WTC11 (cell line): ENCODE measurements around the gene DMKN.

Source experiments
- ATF2 ChIP-seq: sonication (generic); formaldehyde crosslinking; IDR thresholded peaks from 2 replicates; pipeline ENCODE4 v1.8.1; 2022; ENCODE audit warnings: low read depth, missing genetic modification reagents, borderline replicate concordance
- ATF3 ChIP-seq: sonication (generic); formaldehyde crosslinking; conservative IDR thresholded peaks from 2 replicates; pipeline ENCODE4 v1.8.1; 2022; ENCODE audit warnings: mild to moderate bottlenecking, missing genetic modification reagents
- CBFB ChIP-seq: sonication (generic); formaldehyde crosslinking; IDR thresholded peaks from 2 replicates; pipeline ENCODE4 v1.8.1; 2022; ENCODE audit warnings: mild to moderate bottlenecking, low read depth, missing genetic modification reagents
- CREM ChIP-seq: sonication (generic); formaldehyde crosslinking; IDR thresholded peaks from 2 replicates; pipeline ENCODE4 v1.8.1; 2022; ENCODE audit warnings: mild to moderate bottlenecking, missing genetic modification reagents, moderate library complexity
- CTCF ChIP-seq: fragments of 200-600 bp; IDR thresholded peaks from 2 replicates; pipeline ENCODE4 v1.8.0; 2022; ENCODE audit warnings: antibody characterized with exemption
- ESRRA ChIP-seq: sonication (generic); formaldehyde crosslinking; IDR thresholded peaks from 2 replicates; pipeline ENCODE4 v1.8.1; 2022; ENCODE audit warnings: mild to moderate bottlenecking, missing genetic modification reagents, borderline replicate concordance
- GABPB1 ChIP-seq: sonication (generic); formaldehyde crosslinking; IDR thresholded peaks from 2 replicates; pipeline ENCODE4 v1.8.1; 2023; ENCODE audit warnings: mild to moderate bottlenecking, missing genetic modification reagents
- MXD4 ChIP-seq: fragments of 250-450 bp; sonication (Bioruptor Pico); IDR thresholded peaks from 2 replicates; pipeline ENCODE4 v1.8.0; 2021; ENCODE audit warnings: mild to moderate bottlenecking, moderate library complexity, borderline replicate concordance
- NR2C2 ChIP-seq: sonication (generic); formaldehyde crosslinking; IDR thresholded peaks from 2 replicates; pipeline ENCODE4 v1.8.0; 2022; ENCODE audit warnings: mild to moderate bottlenecking, missing genetic modification reagents
- OVOL2 ChIP-seq: fragments of 250-450 bp; sonication (Bioruptor Pico); IDR thresholded peaks from 2 replicates; pipeline ENCODE4 v1.9.0; 2021; ENCODE audit warnings: mild to moderate bottlenecking, borderline replicate concordance
- SP1 ChIP-seq: sonication (generic); formaldehyde crosslinking; conservative IDR thresholded peaks from 2 replicates; pipeline ENCODE4 v1.8.1; 2022; ENCODE audit warnings: missing genetic modification reagents
- TEAD1 ChIP-seq: sonication (generic); formaldehyde crosslinking; IDR thresholded peaks from 2 replicates; pipeline ENCODE4 v1.8.0; 2022; ENCODE audit warnings: mild to moderate bottlenecking, missing genetic modification reagents
- TEAD4 ChIP-seq: sonication (generic); formaldehyde crosslinking; IDR thresholded peaks from 2 replicates; pipeline ENCODE4 v1.8.0; 2022; ENCODE audit warnings: mild to moderate bottlenecking, missing genetic modification reagents
- ZNF121 ChIP-seq: sonication (generic); formaldehyde crosslinking; IDR thresholded peaks from 2 replicates; pipeline ENCODE4 v1.8.0; 2023; ENCODE audit warnings: missing genetic modification reagents

GRCh38 chr19:35545855-35546381, 32.5 kb upstream of the DMKN start:
- TF ChIP-seq NR2C2 (CRISPR knock-in tag) (no peak), CTCF (no peak), ESRRA (CRISPR knock-in tag) (no peak), ATF3 (CRISPR knock-in tag) (no peak), GABPB1 (no peak), MXD4 (no peak), TEAD1 (CRISPR knock-in tag) (no peak), TEAD4 (CRISPR knock-in tag) (no peak), SP1 (CRISPR knock-in tag) (no peak), CREM (no peak), ATF2 (CRISPR knock-in tag) (no peak), OVOL2 (CRISPR knock-in tag) (no peak), ZNF121 (no peak), CBFB (no peak)
